Measurements from ENCODE around the gene RND3. TPM values are rescaled to one million over a fixed set of nuclear protein-coding genes. Genes with fewer than 3 reads are reported as not detected.

Gene RND3
- total and polyA plus RNA-seq, 10 of the 15 experiments (the other 5 are each of a cell fraction or from before 2014, with no cell fraction given): 0.38 to 18.3 (median 0.93) TPM

DNA sequence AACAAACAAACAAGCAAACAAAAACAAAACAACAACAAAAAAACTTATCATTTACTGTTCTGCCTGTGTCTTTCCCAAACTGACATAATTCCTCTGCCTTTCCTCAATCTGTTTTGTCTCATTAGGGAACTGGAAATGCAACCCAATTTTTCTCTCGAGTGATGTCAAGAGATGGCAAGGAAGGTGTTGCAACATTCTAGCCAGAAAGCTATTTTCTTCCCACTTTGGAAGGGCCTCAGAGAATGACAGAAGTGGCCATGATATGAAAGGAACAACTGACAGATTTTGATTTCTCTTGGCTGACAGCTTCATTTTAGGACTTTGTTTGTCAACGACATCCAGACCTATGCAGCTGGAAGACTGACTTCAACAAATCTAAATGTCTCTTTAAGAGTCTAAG, 24.7 kb downstream of the RND3 start:
- ATAC-seq (no peak), FAIRE-seq (no peak), DNase-seq (ENCODE audit: low read depth, low spot score) (no peak)
- Histone ChIP-seq H3K9me3 (replicated peaks; ENCODE audit: control insufficient read depth, insufficient read depth, low read length) (no peaks in the 10 kb centered on the region), H3K27ac (ENCODE audit: control insufficient read depth, insufficient read depth) (no peak overlapping the region), H4K20me1 (ENCODE audit: control insufficient read depth, insufficient read depth) (no peaks in the 10 kb centered on the region), H3K4me1 (ENCODE audit: control insufficient read depth, insufficient read depth, low read length) (no peaks in the 10 kb centered on the region), H2AFZ (ENCODE audit: control insufficient read depth, low read depth, low read length) (no peak overlapping the region), H3K4me3 (no peak overlapping the region), H3K36me3 (ENCODE audit: control insufficient read depth in 2 of 2, insufficient read depth in 2 of 2, low read length in 1 of 2) (no peaks in the 10 kb centered on the region), H3K27me3 (replicated peaks in 1 of 2; ENCODE audit: control insufficient read depth in 2 of 2, insufficient read depth in 2 of 2, low read length in 1 of 2) (no peaks in the 10 kb centered on the region), H3K9ac (ENCODE audit: control insufficient read depth, insufficient read depth, low read length) (no peak overlapping the region), H3K4me2 (ENCODE audit: control insufficient read depth, insufficient read depth) (no peak overlapping the region), H3K79me2 (ENCODE audit: control insufficient read depth, insufficient read depth, low read length) (no peaks in the 10 kb centered on the region)
- no TSS peak for BruUV-seq (replicated peaks)
- ChIA-PET POLR2A (no interaction called here), CTCF (interaction anchor here (1.3 kb wide), 1 partner anchor 32 kb away, joined by 3 read pairs; no protein-coding TSS in a partner anchor), RAD21 (ENCODE audit: unreplicated experiment) (no interaction called here), SMC1A (ENCODE audit: uncharacterized antibody, unreplicated experiment) (interaction anchor here (0.7 to 1.7 kb wide), 10 partner anchors 8 to 96 kb away, joined by 3 to 7 read pairs (median 4); no protein-coding TSS in a partner anchor)
- TF ChIP-seq EP300 (IDR thresholded peaks at IDR 0.05; ENCODE audit: borderline replicate concordance in 1 of 2, control insufficient read depth in 1 of 2, low read depth in 2 of 2, low read length in 2 of 2) (no peak), ZNF207 (IDR thresholded peaks at IDR 0.05; ENCODE audit: borderline replicate concordance) (no peak), HCFC1 (IDR thresholded peaks at IDR 0.05; ENCODE audit: low read length) (no peak), JUNB (IDR thresholded peaks at IDR 0.05) (no peak), RBBP5 (conservative IDR thresholded peaks at IDR 0.05) (no peak), ZBED1 (IDR thresholded peaks at IDR 0.05; ENCODE audit: borderline replicate concordance) (no peak), TARDBP (IDR thresholded peaks at IDR 0.05; ENCODE audit: borderline replicate concordance) (no peak)
- TF ChIP-seq, protein P1, sequence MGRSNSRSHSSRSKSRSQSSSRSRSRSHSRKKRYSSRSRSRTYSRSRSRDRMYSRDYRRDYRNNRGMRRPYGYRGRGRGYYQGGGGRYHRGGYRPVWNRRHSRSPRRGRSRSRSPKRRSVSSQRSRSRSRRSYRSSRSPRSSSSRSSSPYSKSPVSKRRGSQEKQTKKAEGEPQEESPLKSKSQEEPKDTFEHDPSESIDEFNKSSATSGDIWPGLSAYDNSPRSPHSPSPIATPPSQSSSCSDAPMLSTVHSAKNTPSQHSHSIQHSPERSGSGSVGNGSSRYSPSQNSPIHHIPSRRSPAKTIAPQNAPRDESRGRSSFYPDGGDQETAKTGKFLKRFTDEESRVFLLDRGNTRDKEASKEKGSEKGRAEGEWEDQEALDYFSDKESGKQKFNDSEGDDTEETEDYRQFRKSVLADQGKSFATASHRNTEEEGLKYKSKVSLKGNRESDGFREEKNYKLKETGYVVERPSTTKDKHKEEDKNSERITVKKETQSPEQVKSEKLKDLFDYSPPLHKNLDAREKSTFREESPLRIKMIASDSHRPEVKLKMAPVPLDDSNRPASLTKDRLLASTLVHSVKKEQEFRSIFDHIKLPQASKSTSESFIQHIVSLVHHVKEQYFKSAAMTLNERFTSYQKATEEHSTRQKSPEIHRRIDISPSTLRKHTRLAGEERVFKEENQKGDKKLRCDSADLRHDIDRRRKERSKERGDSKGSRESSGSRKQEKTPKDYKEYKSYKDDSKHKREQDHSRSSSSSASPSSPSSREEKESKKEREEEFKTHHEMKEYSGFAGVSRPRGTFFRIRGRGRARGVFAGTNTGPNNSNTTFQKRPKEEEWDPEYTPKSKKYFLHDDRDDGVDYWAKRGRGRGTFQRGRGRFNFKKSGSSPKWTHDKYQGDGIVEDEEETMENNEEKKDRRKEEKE (IDR thresholded peaks at IDR 0.05): no peak
- intact Hi-C loops (cut with micrococcal nuclease; ENCODE audit: unreplicated experiment) (no loop called here), in situ Hi-C loops (cut with MboI) (no loop called here)
- 0% methylated on average over 2 of the region's 2 CpGs for WGBS (ENCODE audit: insufficient coverage, insufficient replicate concordance, low lambda C conversion rate, missing lambda C conversion rate)
